GM12878 (cell line): ENCODE measurements around the gene LRP3. TPM values are rescaled to one million over a fixed set of nuclear protein-coding genes. Genes with fewer than 3 reads are reported as not detected.

Source experiments
- BHLHE40 ChIP-seq, 2 experiments: fragments of 450-650 bp in 1 of 2; IDR thresholded peaks; 2 replicates each; pipeline ENCODE4 v1.6.1; 2011 to 2017; ENCODE audit warnings: low read depth in 2 of 2, borderline replicate concordance in 1 of 2, improper control_type of control experiment in 1 of 2, low read length in 1 of 2, mild to moderate bottlenecking in 1 of 2
- CUX1 ChIP-seq: IDR thresholded peaks from 2 replicates; pipeline ENCODE4 v1.6.1; 2012; ENCODE audit warnings: improper control_type of control experiment, low read depth, low read length; ENCODE audit not compliant: insufficient replicate concordance
- EED ChIP-seq: sonication (generic); IDR thresholded peaks from 2 replicates; pipeline ENCODE4 v1.6.1; 2016; ENCODE audit warnings: antibody characterized with exemption, low read depth
- IRF3 ChIP-seq: fragments of 450-650 bp; IDR thresholded peaks from 2 replicates; pipeline ENCODE4 v1.6.1; 2014; ENCODE audit warnings: mild to moderate bottlenecking
- JUNB ChIP-seq: IDR thresholded peaks from 2 replicates; pipeline ENCODE4 v1.6.1; 2016; ENCODE audit warnings: antibody characterized with exemption, mild to moderate bottlenecking
- JUND ChIP-seq: IDR thresholded peaks from 2 replicates; pipeline ENCODE4 v1.6.1; 2012; ENCODE audit warnings: low read depth, mild to moderate bottlenecking, low read length, improper control_type of control experiment, moderate library complexity
- KLF5 ChIP-seq: fragments of 450-650 bp; IDR thresholded peaks from 2 replicates; pipeline ENCODE4 v1.6.1; 2014; ENCODE audit warnings: mild to moderate bottlenecking; ENCODE audit not compliant: partially characterized antibody
- NR2F1 ChIP-seq: fragments of 450-650 bp; conservative IDR thresholded peaks from 2 replicates; pipeline ENCODE4 v1.6.1; 2017; ENCODE audit warnings: mild to moderate bottlenecking
- POLR2AphosphoS5 ChIP-seq: IDR thresholded peaks from 2 replicates; pipeline ENCODE4 v1.6.1; 2011; ENCODE audit warnings: mild to moderate bottlenecking, low read length, inconsistent platforms
- TCF3 ChIP-seq: IDR thresholded peaks from 2 replicates; pipeline ENCODE4 v1.6.1; 2012; ENCODE audit warnings: low read depth, mild to moderate bottlenecking, low read length, borderline replicate concordance; ENCODE audit not compliant: insufficient read depth
- WRNIP1 ChIP-seq: IDR thresholded peaks from 2 replicates; pipeline ENCODE4 v1.6.1; 2011; ENCODE audit warnings: low read depth, low read length, improper control_type of control experiment, borderline replicate concordance
- ZZZ3 ChIP-seq: IDR thresholded peaks from 2 replicates; pipeline ENCODE4 v1.6.1; 2011; ENCODE audit warnings: low read depth; ENCODE audit not compliant: control insufficient read depth, insufficient read length
- polyA plus RNA-seq, 11 experiments: library from polyadenylated mRNA; depleted of rRNA in 4 of 11; unstranded in 6 of 11; stranded (reverse) in 5 of 11; fragments of >200 nt; fragmentation: Nextera tagmentation in 4 of 11; fragmentation: Illumina TruSeq in 1 of 11; extraction: Ambion mirVana in 4 of 11; extraction: Trizol in 1 of 11; gene quantifications; 1 replicate in 1 of 11; 2 replicates in 10 of 11; pipeline versions ENCODE4 v1.2.1 to v1.2.3, GENCODE V29; 2011 to 2016; ENCODE audit warnings: inconsistent platforms in 2 of 11, missing spikeins in 2 of 11, low read depth in 1 of 11
- total RNA-seq, 4 experiments: library from RNA; depleted of rRNA in 3 of 4; stranded (reverse); fragments of >200 nt in 3 of 4; fragmentation: Illumina TruSeq in 1 of 4; extraction: Trizol in 1 of 4; gene quantifications; 2 replicates each; pipeline versions ENCODE4 v1.2.1 to v1.2.3, GENCODE V29; 2013 to 2021
- TF ChIP-seq, protein P1 (sequence below), 3 experiments: IDR thresholded peaks in 2 of 3; conservative IDR thresholded peaks in 1 of 3; 2 replicates each; pipeline ENCODE4 v1.5.1; 2011; ENCODE audit warnings: low read depth in 3 of 3, low read length in 3 of 3, mild to moderate bottlenecking in 3 of 3, control low read depth in 2 of 3, moderate library complexity in 2 of 3, inconsistent platforms in 1 of 3, mixed read lengths in 1 of 3; ENCODE audit not compliant: control insufficient read depth in 2 of 3, insufficient read depth in 1 of 3; ENCODE audit errors: extremely low read depth in 1 of 3

The LRP3 gene
- total and polyA plus RNA-seq, 10 of the 15 experiments (the other 5 are each of a cell fraction or from before 2014, with no cell fraction given) = 0.12 to 3.2 (median 0.64) TPM; not detected in 2

DNA sequence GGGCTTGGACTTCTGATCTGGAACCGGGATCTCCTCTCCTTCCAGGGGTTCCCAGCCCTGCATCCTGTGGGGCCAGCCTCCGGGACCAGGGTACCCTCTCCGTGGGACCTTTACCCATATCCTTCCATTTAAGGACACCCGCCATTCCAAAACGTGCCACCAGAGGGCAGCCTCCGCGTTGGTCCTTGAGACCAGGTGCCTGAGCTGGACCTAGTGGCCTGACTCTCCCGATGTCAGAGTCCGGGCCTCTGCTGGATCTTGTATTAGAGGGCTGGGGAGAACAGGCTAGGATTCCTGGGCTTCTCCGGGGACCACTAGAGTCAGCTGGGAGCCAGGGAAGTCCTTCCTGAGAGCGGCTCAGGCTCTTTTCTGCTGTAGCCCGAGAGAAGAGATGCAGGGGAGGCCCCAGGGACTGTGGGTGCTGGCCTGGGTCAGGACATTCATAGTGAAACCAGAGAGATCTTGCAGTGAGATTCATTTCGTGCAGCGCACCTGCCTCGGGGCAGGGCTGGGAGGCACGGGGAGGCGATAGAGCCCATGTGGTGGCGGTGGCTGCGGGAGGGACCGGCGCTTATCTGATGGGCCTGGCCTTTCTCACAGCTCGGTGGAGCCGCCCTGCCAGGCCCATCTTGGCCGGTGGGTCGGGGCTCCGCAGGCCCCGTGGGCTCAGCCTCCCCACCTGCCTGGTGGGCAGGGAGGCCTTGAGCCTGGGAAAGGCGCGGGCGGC lies 41.3 kb downstream of the LRP3 start (continued):
- TF ChIP-seq POLR2AphosphoS5 = no peak
- peak; percentile 75; the same call in 1 of the 2 replicates for TF ChIP-seq JUND
- TF ChIP-seq, protein P1, sequence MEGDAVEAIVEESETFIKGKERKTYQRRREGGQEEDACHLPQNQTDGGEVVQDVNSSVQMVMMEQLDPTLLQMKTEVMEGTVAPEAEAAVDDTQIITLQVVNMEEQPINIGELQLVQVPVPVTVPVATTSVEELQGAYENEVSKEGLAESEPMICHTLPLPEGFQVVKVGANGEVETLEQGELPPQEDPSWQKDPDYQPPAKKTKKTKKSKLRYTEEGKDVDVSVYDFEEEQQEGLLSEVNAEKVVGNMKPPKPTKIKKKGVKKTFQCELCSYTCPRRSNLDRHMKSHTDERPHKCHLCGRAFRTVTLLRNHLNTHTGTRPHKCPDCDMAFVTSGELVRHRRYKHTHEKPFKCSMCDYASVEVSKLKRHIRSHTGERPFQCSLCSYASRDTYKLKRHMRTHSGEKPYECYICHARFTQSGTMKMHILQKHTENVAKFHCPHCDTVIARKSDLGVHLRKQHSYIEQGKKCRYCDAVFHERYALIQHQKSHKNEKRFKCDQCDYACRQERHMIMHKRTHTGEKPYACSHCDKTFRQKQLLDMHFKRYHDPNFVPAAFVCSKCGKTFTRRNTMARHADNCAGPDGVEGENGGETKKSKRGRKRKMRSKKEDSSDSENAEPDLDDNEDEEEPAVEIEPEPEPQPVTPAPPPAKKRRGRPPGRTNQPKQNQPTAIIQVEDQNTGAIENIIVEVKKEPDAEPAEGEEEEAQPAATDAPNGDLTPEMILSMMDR (IDR thresholded peaks at IDR 0.05 in 2 of 3, conservative IDR thresholded peaks at IDR 0.05 in 1 of 3; ENCODE audit: control insufficient read depth in 2 of 3, extremely low read depth in 1 of 3, insufficient read depth in 1 of 3, low read depth in 3 of 3, low read length in 3 of 3) = peak; percentile 74 to 91 (median 91)
- peak; percentile 44; the same call in 1 of the 2 replicates for TF ChIP-seq EED
- TF ChIP-seq NR2F1 = peak; percentile 79
- TF ChIP-seq ZZZ3 = no peak
- peak; percentile 90 for TF ChIP-seq JUNB
- TF ChIP-seq KLF5 = peak; percentile 24
- TF ChIP-seq TCF3 = peak; percentile 86
- no peak for TF ChIP-seq IRF3
- peak; percentile 91 to 93 for TF ChIP-seq BHLHE40 (IDR thresholded peaks at IDR 0.05; ENCODE audit: borderline replicate concordance in 1 of 2, low read depth in 2 of 2, low read length in 1 of 2)
- TF ChIP-seq CUX1 = no peak
- TF ChIP-seq WRNIP1 = no peak
